ENCODE results near the gene MARCHF4. TPM values are rescaled to one million over a fixed set of nuclear protein-coding genes. Genes with fewer than 3 reads are reported as not detected.

The MARCHF4 gene
- total RNA-seq, 1 experiment from 2014 or later: 0.33 TPM

DNA sequence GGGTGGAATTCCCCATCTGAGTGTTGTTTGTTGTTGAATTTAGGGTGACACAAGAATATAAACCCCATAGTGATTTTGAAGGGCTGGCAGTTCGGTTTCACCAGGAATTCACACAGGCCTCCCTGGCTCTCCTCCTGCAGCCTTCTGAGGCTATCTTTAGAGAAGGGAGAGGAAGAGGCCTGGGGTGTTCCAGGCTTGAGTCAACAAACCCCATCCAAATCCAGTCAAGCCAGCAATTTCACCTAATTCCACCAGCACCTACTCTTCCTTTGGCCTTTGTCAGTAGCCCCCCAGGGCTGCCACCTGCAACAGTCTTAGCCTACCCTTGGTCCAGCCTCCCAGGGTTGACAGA lies 32.0 kb downstream of the MARCHF4 start:
- BruUV-seq (replicated peaks): no TSS peak
- no peak for DNase-seq (ENCODE audit: unreplicated experiment)
- Mint-ChIP-seq H3K27me3 (ENCODE audit: insufficient read depth, unreplicated experiment) (peaks cover 44% of the 10 kb centered on the region), H3K4me3 (ENCODE audit: unreplicated experiment) (no peak overlapping the region), H3K36me3 (ENCODE audit: insufficient read depth, unreplicated experiment) (no peaks in the 10 kb centered on the region), H3K27ac (ENCODE audit: low read depth, unreplicated experiment) (no peak overlapping the region), H3K4me1 (ENCODE audit: insufficient read depth, unreplicated experiment) (peaks cover 11% of the 10 kb centered on the region), H3K9me3 (ENCODE audit: unreplicated experiment) (no peaks in the 10 kb centered on the region)
- CTCF ChIA-PET: no interaction called here
- intact Hi-C loops (cut with micrococcal nuclease): no loop called here
- POLR2A ChIA-PET: interaction anchor here (0.6 kb wide), 1 partner anchor 121 kb away, joined by 3 read pairs; no protein-coding TSS in a partner anchor
- TF ChIP-seq CTCF (IDR thresholded peaks at IDR 0.05; ENCODE audit: unreplicated experiment): no peak

DNA sequence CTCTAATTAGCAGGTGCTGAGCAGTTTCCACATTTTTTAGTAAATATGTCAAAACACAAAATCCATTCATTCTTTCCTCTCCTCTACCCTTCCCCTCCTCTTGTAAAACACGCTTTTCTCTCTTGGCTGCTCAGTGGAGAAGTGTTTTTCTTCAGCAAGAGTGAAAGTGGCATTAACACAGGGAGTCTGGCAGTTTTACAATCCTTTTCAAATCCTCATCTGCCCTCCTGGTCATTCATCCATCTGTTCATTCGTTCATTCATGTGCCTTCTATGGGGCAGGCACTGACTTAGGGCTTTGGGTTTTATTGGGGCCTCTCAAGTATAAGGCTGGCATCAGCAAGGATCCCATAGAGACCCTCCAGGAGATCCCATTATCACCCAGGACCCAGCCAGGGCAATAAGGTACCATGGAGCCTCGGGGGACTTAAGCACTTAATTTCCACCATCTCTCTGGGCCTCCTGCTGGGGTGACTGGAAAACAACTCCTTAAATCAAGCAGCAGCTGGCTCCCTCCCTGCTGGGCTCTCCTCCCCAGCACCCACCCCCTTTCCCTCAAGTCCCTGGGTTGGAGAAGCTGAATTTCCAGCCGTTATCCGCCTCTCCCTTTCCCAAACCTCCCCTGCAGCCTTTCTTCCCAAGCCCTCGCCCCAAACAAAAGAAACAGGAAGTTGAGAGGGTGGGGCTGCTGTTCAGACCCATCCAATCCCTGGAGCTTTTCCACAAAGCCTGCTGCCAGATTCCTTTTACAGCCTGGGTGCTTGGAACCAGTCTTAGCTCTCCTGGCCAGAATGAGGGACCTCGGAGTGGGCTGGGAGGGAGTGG lies 32.6 kb downstream of the MARCHF4 start:
- CTCF ChIA-PET: no interaction called here
- H3K4me1 Mint-ChIP-seq (ENCODE audit: insufficient read depth, unreplicated experiment): peaks cover 9% of the 10 kb centered on the region
- no peak overlapping the region for H3K27ac Mint-ChIP-seq (ENCODE audit: low read depth, unreplicated experiment)
- no peak for TF ChIP-seq CTCF (IDR thresholded peaks at IDR 0.05; ENCODE audit: unreplicated experiment)
- H3K36me3 Mint-ChIP-seq (ENCODE audit: insufficient read depth, unreplicated experiment): no peaks in the 10 kb centered on the region
- peak; percentile 33 for DNase-seq (ENCODE audit: unreplicated experiment)
- POLR2A ChIA-PET: interaction anchor here (0.6 kb wide), 1 partner anchor 121 kb away, joined by 3 read pairs; no protein-coding TSS in a partner anchor
- intact Hi-C loops (cut with micrococcal nuclease): no loop called here
- no TSS peak for BruUV-seq (replicated peaks)
- no peaks in the 10 kb centered on the region for H3K9me3 Mint-ChIP-seq (ENCODE audit: unreplicated experiment)
- peaks cover 38% of the 10 kb centered on the region for H3K27me3 Mint-ChIP-seq (ENCODE audit: insufficient read depth, unreplicated experiment)
- H3K4me3 Mint-ChIP-seq (ENCODE audit: unreplicated experiment): no peak overlapping the region

GRCh38 chr2:216335252-216335651 lies 37.0 kb downstream of the MARCHF4 start:
- no TSS peak for BruUV-seq (replicated peaks)
- DNase-seq (ENCODE audit: unreplicated experiment): no peak
- Mint-ChIP-seq H3K36me3 (ENCODE audit: insufficient read depth, unreplicated experiment) (no peaks in the 10 kb centered on the region), H3K27ac (ENCODE audit: low read depth, unreplicated experiment) (no peak overlapping the region), H3K4me3 (ENCODE audit: unreplicated experiment) (no peak overlapping the region), H3K4me1 (ENCODE audit: insufficient read depth, unreplicated experiment) (no peaks in the 10 kb centered on the region), H3K27me3 (ENCODE audit: insufficient read depth, unreplicated experiment) (peaks cover 41% of the 10 kb centered on the region), H3K9me3 (ENCODE audit: unreplicated experiment) (no peaks in the 10 kb centered on the region)
- intact Hi-C loops (cut with micrococcal nuclease): no loop called here
- no peak for TF ChIP-seq CTCF (IDR thresholded peaks at IDR 0.05; ENCODE audit: unreplicated experiment)
- ChIA-PET POLR2A (no interaction called here), CTCF (no interaction called here)

DNA sequence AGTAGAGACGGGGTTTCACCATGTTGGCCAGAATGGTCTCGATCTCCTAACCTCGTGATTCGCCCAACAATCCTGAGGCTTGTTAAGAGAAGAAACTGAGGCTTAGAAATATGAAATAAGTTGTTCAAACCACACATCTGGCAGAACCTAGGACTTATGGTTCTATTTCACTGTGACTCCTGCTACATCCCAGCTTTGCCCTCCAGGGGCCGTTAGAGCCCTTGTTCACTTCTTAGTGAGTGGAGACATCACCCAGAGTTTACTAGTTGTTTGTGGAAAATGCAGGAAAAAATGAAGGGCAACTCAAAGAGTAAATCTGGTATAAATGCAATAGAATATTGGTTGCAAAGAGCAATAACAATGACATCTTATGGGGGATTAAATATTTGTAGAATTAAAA lies 43.9 kb downstream of the MARCHF4 start:
- no peaks in the 10 kb centered on the region for H3K36me3 Mint-ChIP-seq (ENCODE audit: insufficient read depth, unreplicated experiment)
- no peaks in the 10 kb centered on the region for H3K9me3 Mint-ChIP-seq (ENCODE audit: unreplicated experiment)
- H3K4me3 Mint-ChIP-seq (ENCODE audit: unreplicated experiment): no peak overlapping the region
- DNase-seq (ENCODE audit: unreplicated experiment): peak; percentile 55
- no peaks in the 10 kb centered on the region for H3K4me1 Mint-ChIP-seq (ENCODE audit: insufficient read depth, unreplicated experiment)
- CTCF ChIA-PET: interaction anchor here (1.3 to 1.9 kb wide), 2 partner anchors 75 to 76 kb away, joined by 3 to 9 read pairs; no protein-coding TSS in a partner anchor
- POLR2A ChIA-PET: interaction anchor here (0.7 kb wide), 1 partner anchor 67 kb away, joined by 3 read pairs; no protein-coding TSS in a partner anchor
- no peak overlapping the region for H3K27ac Mint-ChIP-seq (ENCODE audit: low read depth, unreplicated experiment)
- TF ChIP-seq CTCF (IDR thresholded peaks at IDR 0.05; ENCODE audit: unreplicated experiment): peak; percentile 12
- no TSS peak for BruUV-seq (replicated peaks)
- intact Hi-C loops (cut with micrococcal nuclease): loop anchor here (1.0 kb wide), 1 partner anchor 76 kb away; no protein-coding TSS in a partner anchor
- peaks cover 31% of the 10 kb centered on the region for H3K27me3 Mint-ChIP-seq (ENCODE audit: insufficient read depth, unreplicated experiment)
